Thyroid gland (tissue), 4 donors: Measurements from ENCODE around the gene PSMG1.

Source experiments
- POLR2A ChIP-seq, 2 donors: fragments of 450-650 bp; IDR thresholded peaks; one replicate each; pipeline ENCODE4 v1.6.1; 2017; ENCODE audit warnings: antibody characterized with exemption in 2 of 2, mild to moderate bottlenecking in 2 of 2, moderate library complexity in 1 of 2
- TF ChIP-seq, protein P1 (sequence below), 6 experiments: fragments of 200-600 bp in 3 of 6; fragments of 450-650 bp in 3 of 6; sonication (generic) in 3 of 6; IDR thresholded peaks; one replicate each; pipeline ENCODE4 v1.5.1; 2016 to 2019; ENCODE audit warnings: antibody characterized with exemption in 6 of 6, mild to moderate bottlenecking in 2 of 6, inconsistent platforms in 1 of 6, moderate library complexity in 1 of 6

DNA sequence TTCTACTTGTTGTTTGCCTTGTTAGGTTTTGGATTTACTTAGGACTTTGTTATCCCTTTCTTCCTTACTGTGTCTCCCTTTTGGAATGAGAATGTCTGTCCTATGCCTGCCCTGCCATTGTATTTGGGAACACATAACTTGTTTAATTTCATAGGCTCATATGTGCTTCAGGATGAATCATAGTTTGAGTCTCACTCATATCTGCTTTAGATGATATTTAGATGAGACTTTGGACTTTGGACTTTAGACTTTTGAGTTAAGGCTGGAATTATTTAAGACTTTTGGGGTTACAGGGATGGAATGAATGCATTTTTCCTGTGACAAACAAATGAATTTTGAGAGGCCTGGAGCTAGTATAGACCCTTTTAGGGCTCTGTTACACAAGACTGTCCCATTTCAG lies 33.4 kb downstream of the PSMG1 start:
- TF ChIP-seq, protein P1, sequence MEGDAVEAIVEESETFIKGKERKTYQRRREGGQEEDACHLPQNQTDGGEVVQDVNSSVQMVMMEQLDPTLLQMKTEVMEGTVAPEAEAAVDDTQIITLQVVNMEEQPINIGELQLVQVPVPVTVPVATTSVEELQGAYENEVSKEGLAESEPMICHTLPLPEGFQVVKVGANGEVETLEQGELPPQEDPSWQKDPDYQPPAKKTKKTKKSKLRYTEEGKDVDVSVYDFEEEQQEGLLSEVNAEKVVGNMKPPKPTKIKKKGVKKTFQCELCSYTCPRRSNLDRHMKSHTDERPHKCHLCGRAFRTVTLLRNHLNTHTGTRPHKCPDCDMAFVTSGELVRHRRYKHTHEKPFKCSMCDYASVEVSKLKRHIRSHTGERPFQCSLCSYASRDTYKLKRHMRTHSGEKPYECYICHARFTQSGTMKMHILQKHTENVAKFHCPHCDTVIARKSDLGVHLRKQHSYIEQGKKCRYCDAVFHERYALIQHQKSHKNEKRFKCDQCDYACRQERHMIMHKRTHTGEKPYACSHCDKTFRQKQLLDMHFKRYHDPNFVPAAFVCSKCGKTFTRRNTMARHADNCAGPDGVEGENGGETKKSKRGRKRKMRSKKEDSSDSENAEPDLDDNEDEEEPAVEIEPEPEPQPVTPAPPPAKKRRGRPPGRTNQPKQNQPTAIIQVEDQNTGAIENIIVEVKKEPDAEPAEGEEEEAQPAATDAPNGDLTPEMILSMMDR (IDR thresholded peaks at IDR 0.05), result no peak
- no peak for TF ChIP-seq POLR2A (IDR thresholded peaks at IDR 0.05)
